Measurements from ENCODE around the gene ADPRM.

- no peak for TF ChIP-seq CTCF (IDR thresholded peaks at IDR 0.05)
- no peak for TF ChIP-seq RFX5 (IDR thresholded peaks at IDR 0.05; ENCODE audit: low read length)
- no peak for TF ChIP-seq MXI1 (IDR thresholded peaks at IDR 0.05; ENCODE audit: low read depth, low read length)
Measured at GRCh38 chr17:10666906-10667305, 30.5 kb upstream of the ADPRM start.
